HCT116 (cell line): ENCODE data around the gene ST6GALNAC4. TPM values are rescaled to one million over a fixed set of nuclear protein-coding genes. Genes with fewer than 3 reads are reported as not detected.

ENCODE experiments used
- ATAC-seq: fragments of 200-7000 bp; cut with Tn5 transposase; 2 replicates; pipeline ENCODE4 v1.9.1; 2020; ENCODE audit warnings: mild to moderate bottlenecking, moderate library complexity
- BruUV-seq: library from RNA; stranded (reverse); fragments of 400-500 nt; replicated peaks from 2 replicates; lab custom pipeline; 2021; lab: Mats Ljungman, UMichigan
- CTCF ChIA-PET: fragments of 300-600 bp; sonication (Branson Sonifier 250); formaldehyde crosslinking; loops from one replicate; lab custom pipeline; 2021; ENCODE audit warnings: antibody characterized with exemption; lab: Charles Lee
- POLR2A ChIA-PET: fragments of 300-600, 350-600 bp; sonication (Branson Sonifier 250); formaldehyde crosslinking; loops from one replicate; lab custom pipeline; 2021; ENCODE audit warnings: antibody characterized with exemption; lab: Charles Lee
- RAD21 ChIA-PET, 2 experiments: fragments of 300-600 bp; sonication (Branson Sonifier 250); formaldehyde crosslinking; loops; one replicate each; lab custom pipeline; 2023; ENCODE audit warnings: low total read pairs in 2 of 2; ENCODE audit not compliant: uncharacterized antibody in 2 of 2, unreplicated experiment in 2 of 2, low non-redundant PET in 1 of 2; lab: Charles Lee
- DNase-seq: peaks from one replicate; pipeline ENCODE4 v3.0.0-alpha.2; 2010; ENCODE audit warnings: low read depth, low spot score
- H2AFZ ChIP-seq: fragments of 200-600 bp; shearing (Covaris generic), sonication (generic); 2 replicates; pipeline ENCODE4 v1.6.1; 2017; ENCODE audit warnings: low read depth, mixed run types, mixed read lengths, antibody characterized with exemption, low read length; ENCODE audit not compliant: poor library complexity, severe bottlenecking
- H3K27ac ChIP-seq: 2 replicates; pipeline ENCODE4 v1.5.1; 2012; ENCODE audit warnings: low read depth, low read length
- H3K27me3 ChIP-seq: fragments of 200-600 bp; sonication (generic); 2 replicates; pipeline ENCODE4 v1.6.1; 2016; ENCODE audit warnings: mixed run types, low read length, mixed read lengths; ENCODE audit not compliant: insufficient read depth
- H3K36me3 ChIP-seq, 2 experiments: fragments of 200-500 bp in 1 of 2; fragments of 200-600 bp in 1 of 2; sonication (Bioruptor generic) in 1 of 2; sonication (generic) in 1 of 2; 2 replicates each; pipeline versions ENCODE4 v1.5.1 to v1.6.1; 2014 to 2016; ENCODE audit warnings: low read length in 2 of 2, inconsistent platforms in 1 of 2, mixed read lengths in 1 of 2, mixed run types in 1 of 2; ENCODE audit not compliant: insufficient read depth in 2 of 2, control insufficient read depth in 1 of 2
- H3K4me1 ChIP-seq, 2 experiments: fragments of 200-600 bp in 1 of 2; sonication (generic) in 1 of 2; 2 replicates each; pipeline versions ENCODE4 v1.5.1 to v1.6.1; 2012 to 2017; ENCODE audit warnings: low read length in 2 of 2, inconsistent platforms in 1 of 2, mild to moderate bottlenecking in 1 of 2, mixed read lengths in 1 of 2, mixed run types in 1 of 2, moderate library complexity in 1 of 2; ENCODE audit not compliant: insufficient read depth in 2 of 2, control insufficient read depth in 1 of 2
- H3K4me2 ChIP-seq: fragments of 200-600 bp; sonication (generic); 2 replicates; pipeline ENCODE4 v1.6.1; 2017; ENCODE audit warnings: mixed run types, low read length, mixed read lengths
- H3K4me3 ChIP-seq, 2 experiments: fragments of 200-600 bp in 1 of 2; sonication (generic) in 1 of 2; replicated peaks in 1 of 2; 2 replicates each; pipeline ENCODE4 v1.5.1; 2011 to 2016; ENCODE audit warnings: low read length in 2 of 2, control low read depth in 1 of 2, low read depth in 1 of 2, mild to moderate bottlenecking in 1 of 2, mixed read lengths in 1 of 2, mixed run types in 1 of 2
- H3K79me2 ChIP-seq: fragments of 200-600 bp; sonication (generic); 2 replicates; pipeline ENCODE4 v1.6.1; 2017; ENCODE audit warnings: mild to moderate bottlenecking, mixed run types, low read length, moderate library complexity, mixed read lengths; ENCODE audit not compliant: insufficient read depth
- H3K9ac ChIP-seq: fragments of 200-600 bp; sonication (generic); 2 replicates; pipeline ENCODE4 v1.6.1; 2016; ENCODE audit warnings: low read length, mixed read lengths
- H3K9me2 ChIP-seq: fragments of 200-600 bp; sonication (generic), shearing (Covaris generic); 2 replicates; pipeline ENCODE4 v1.6.1; 2017; ENCODE audit warnings: mixed run types, mild to moderate bottlenecking, moderate library complexity; ENCODE audit not compliant: insufficient read depth
- H3K9me3 ChIP-seq, 2 experiments: fragments of 200-500 bp in 1 of 2; fragments of 200-600 bp in 1 of 2; sonication (Bioruptor generic) in 1 of 2; sonication (generic) in 1 of 2; 2 replicates each; pipeline ENCODE4 v1.6.1; 2014 to 2017; ENCODE audit warnings: low read length in 2 of 2, mixed read lengths in 2 of 2, inconsistent platforms in 1 of 2, low read depth in 1 of 2, mild to moderate bottlenecking in 1 of 2, mixed run types in 1 of 2, moderate library complexity in 1 of 2; ENCODE audit not compliant: control insufficient read depth in 1 of 2, insufficient read depth in 1 of 2
- H4K20me1 ChIP-seq: fragments of 200-600 bp; sonication (generic), shearing (Covaris generic); 2 replicates; pipeline ENCODE4 v1.6.1; 2017; ENCODE audit warnings: mixed run types, mild to moderate bottlenecking, moderate library complexity; ENCODE audit not compliant: insufficient read depth
- CEBPB ChIP-seq: IDR thresholded peaks from 2 replicates; pipeline ENCODE4 v1.6.1; 2012; ENCODE audit warnings: low read depth
- CTCF ChIP-seq, 3 experiments: fragments of 200-600 bp in 1 of 3; sonication (generic) in 1 of 3; IDR thresholded peaks in 2 of 3; conservative IDR thresholded peaks in 1 of 3; 2 replicates each; pipeline ENCODE4 v1.5.1; 2012 to 2017; ENCODE audit warnings: low read depth in 2 of 3, low read length in 2 of 3, antibody characterized with exemption in 1 of 3, borderline replicate concordance in 1 of 3, control low read depth in 1 of 3, mild to moderate bottlenecking in 1 of 3, mixed read lengths in 1 of 3, mixed run types in 1 of 3, moderate library complexity in 1 of 3; ENCODE audit not compliant: insufficient read depth in 1 of 3
- JUND ChIP-seq: IDR thresholded peaks from 2 replicates; pipeline ENCODE4 v1.6.1; 2012
- SP1 ChIP-seq: IDR thresholded peaks from 2 replicates; pipeline ENCODE4 v1.6.1; 2012; ENCODE audit warnings: low read depth
- ZBTB33 ChIP-seq: IDR thresholded peaks from 2 replicates; pipeline ENCODE4 v1.6.1; 2011; ENCODE audit warnings: mild to moderate bottlenecking, low read length, moderate library complexity; ENCODE audit not compliant: insufficient replicate concordance; ENCODE audit errors: extremely low read depth
- ZNF274 ChIP-seq: fragments of 200-500 bp; sonication (Bioruptor generic); IDR thresholded peaks from 2 replicates; pipeline ENCODE4 v1.6.1; 2014; ENCODE audit warnings: mild to moderate bottlenecking, low read depth, low read length, inconsistent platforms
- intact Hi-C: fragments of 100-400 bp; cut with micrococcal nuclease; formaldehyde crosslinking; loops from 2 replicates; pipeline ENCODE4 v1.10.0; 2022
- total RNA-seq: library from RNA; stranded (reverse); gene quantifications from one replicate; pipeline ENCODE4 v1.2.1, GENCODE V29; 2021; ENCODE audit not compliant: unreplicated experiment

Gene ST6GALNAC4
- total RNA-seq, 1 experiment from 2014 or later = 49.4 TPM

- H3K79me2 ChIP-seq = no peaks in the 10 kb centered on the region
- ATAC-seq = no peak
- no peaks in the 10 kb centered on the region for H4K20me1 ChIP-seq
- no peak overlapping the region for H3K9ac ChIP-seq
- H3K4me2 ChIP-seq = no peak overlapping the region
- no peak overlapping the region for H3K27ac ChIP-seq
- BruUV-seq = no TSS peak
- peaks cover 3 to 10% of the 10 kb centered on the region in 2 experiments; a peak in 3 of 4 replicates for H3K4me1 ChIP-seq
- intact Hi-C loops = no loop called here
- no peaks in the 10 kb centered on the region for H3K9me2 ChIP-seq
- H2AFZ ChIP-seq = no peak overlapping the region
- H3K4me3 ChIP-seq = no peak overlapping the region
- DNase-seq = no peak
- TF ChIP-seq JUND (no peak), CEBPB (no peak), CTCF (IDR thresholded peaks at IDR 0.05 in 2 of 3, conservative IDR thresholded peaks at IDR 0.05 in 1 of 3; ENCODE audit: borderline replicate concordance in 1 of 3, insufficient read depth in 1 of 3, low read depth in 2 of 3, low read length in 2 of 3) (no peak), ZNF274 (no peak), ZBTB33 (no peak), SP1 (no peak)
- POLR2A ChIA-PET = no interaction called here
- no peaks in the 10 kb centered on the region for H3K9me3 ChIP-seq
- RAD21 ChIA-PET = no interaction called here
- no peaks in the 10 kb centered on the region for H3K36me3 ChIP-seq
- no peaks in the 10 kb centered on the region for H3K27me3 ChIP-seq
- CTCF ChIA-PET = no interaction called here
Observed at GRCh38 chr9:127865645-127866464, 51.0 kb downstream of the ST6GALNAC4 start.
